Measurements from ENCODE around the gene GPD2.
"Not testable (repeated sequence)": the region's sequence is repeated elsewhere in the genome, so short reads cannot be mapped to it uniquely, and the experiment has no call there.

GPD2 gene

DNA sequence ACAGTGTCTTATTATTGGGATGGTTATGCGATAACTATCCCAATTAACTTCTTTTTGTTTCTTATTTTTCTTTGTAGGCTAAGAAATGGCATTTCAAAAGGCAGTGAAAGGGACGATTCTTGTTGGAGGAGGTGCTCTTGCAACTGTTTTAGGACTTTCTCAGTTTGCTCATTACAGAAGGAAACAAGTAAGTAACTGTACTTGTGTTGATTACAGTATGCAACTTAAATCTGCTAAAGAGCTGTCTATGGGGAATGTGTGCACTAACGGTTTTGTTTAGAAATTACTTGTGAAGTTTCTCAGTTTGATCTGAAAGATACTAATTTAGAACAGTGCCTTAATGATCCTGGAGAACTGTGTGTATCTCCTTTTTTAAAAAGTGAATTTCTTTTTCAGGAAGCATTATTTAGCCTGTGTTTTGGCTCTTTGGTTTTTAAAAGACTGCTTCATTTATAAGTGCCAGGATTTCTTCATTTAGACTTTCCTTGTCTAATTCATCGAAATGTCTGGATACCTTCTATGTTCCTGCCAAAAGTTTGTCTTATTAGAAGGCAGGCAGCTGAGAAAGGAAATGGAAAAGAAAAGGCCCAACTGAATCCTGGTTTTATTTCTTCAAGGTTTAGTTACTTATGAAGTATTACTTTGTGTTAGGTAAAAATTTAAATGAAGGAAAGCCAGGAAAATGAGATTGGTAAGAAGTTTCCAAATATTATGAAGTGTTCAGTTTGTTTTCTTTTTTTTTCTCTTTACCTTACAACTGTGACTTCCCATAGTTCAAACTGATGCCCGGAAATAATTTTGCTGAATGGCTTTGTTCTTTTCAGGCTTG, 40.1 kb downstream of the GPD2 start:
- no peak for DNase-seq

DNA sequence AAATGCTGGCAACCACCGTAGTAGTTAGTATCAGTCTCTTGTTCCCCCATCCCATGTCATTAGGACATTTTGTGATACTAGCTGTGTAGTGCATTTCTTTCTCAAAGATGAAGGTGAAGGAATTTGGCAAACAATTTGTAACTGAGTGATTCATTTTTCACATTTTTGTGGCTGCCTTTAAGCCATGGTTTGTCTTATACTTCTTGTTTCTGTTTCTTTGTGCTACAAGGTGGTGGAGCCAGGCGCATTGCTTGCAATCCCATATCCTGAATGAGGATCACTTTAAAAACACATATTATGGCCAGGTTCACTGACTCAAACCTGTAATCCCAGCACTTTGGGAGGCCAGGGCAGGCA, 40.6 kb downstream of the GPD2 start:
- DNase-seq: no peak

DNA sequence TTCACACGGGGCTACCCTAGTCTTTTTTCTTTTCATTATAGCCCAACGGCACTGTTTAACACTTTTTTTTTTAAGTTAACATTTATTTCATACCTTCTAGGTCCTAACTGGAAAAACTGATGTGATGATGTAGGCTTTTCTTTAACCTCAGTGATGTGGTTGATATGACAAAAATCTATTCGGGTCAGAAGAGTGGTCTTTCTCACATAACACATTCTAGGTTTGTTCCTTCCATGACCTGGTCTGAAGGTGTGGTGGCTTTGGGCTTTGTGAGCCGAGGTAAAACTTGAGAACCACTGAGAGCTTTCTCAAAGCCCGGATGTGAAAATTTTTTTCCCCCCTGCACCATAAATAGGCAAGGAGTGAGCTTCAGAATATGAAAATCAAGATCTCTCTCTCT, 44.2 kb downstream of the GPD2 start:
- no peak for DNase-seq

DNA sequence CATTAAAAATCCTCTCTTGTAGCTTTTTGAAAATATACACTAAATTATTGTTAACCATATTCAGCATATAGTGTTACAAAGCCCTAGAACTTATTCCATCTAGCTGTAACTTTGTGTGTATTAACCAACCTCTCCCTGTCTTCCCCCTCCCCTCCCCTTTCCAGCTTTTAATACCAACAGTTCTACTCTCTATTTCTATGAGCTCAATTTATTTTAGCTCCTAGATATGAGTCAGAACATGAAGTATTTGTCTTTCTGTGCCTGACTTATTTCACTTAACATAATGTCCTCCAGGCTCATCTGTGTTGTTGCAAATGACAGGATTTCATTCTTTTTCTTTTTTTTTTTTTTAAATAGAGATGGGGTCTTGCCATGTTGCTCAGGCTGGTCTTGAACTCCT, 45.1 kb downstream of the GPD2 start:
- no peak for DNase-seq

DNA sequence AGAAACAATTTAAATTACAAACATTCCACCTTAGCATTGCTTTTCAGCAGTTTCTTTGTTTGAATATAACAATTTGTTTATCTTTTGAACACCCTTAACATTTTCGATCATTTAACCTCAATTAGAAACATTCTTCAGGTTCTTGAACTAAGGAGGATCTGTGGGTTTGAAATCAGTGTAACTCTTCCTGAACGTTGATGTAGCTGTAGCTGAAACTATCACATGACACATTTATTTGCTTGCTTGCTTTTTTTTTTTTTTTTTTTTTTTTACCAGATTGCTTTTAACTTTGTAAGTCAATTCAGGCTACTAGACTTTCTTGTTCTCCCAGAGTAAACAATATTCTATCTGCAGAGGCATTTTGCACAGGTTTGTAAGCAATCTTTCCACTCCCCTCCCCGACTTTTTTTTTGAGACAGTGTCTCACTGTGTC, 47.6 kb downstream of the GPD2 start:
- DNase-seq: no peak

DNA sequence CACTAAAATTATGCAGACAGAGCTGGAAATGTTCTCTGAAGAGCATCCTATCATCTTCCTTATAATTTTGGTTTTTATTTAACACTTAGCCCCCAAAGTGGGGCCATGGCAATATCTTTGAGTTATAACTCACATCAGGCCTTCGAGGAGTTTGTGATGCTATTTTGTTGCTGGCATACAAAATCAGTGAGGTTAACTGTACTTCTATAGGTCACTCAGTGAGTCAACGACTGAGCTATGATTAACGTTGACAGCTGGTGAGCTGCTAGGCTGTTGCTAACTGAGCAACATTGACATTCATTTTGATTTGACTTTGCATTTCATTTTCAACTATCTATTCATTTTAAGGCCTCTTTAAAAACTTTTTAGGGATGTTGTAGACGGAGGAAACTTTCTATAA, 50.0 kb downstream of the GPD2 start:
- DNase-seq: no peak

DNA sequence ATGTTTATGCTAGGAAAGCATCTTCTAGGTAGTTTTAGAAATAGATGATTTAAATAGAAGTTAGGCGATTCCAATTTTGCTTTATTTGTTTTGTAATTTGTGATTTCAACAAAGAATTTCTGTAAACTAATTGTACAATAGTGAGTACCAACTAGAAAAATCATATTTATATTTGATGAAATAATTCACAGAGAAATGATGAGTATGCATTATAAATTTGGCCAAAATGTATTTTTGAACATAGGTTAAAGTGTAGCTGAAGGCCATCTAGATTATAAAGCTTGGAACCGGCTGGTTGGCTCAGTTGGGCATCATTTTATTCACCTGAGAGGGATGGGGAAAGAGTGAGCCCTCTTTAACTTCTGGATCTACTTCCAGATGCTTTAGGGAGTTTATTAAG, 50.4 kb downstream of the GPD2 start:
- DNase-seq: no peak

DNA sequence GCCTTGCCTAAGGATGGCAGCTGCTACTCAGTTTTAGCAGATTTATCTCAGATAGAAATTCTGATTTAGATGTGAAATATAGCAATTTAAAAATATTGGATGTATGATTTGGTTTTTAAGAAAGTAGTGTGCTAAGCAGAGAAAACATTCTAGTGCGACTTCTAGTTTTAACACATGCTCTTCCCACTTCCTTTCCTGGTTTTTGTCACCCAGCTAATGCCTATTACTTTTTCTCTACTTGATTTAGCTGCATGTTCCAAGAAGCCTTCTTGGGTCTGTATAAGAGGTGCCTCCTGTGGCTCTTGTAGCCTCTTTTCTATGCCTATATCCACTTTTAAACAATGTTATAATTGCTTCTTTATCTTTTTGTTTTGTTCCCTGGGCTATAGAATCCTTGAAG, 53.0 kb downstream of the GPD2 start:
- DNase-seq: no peak

DNA sequence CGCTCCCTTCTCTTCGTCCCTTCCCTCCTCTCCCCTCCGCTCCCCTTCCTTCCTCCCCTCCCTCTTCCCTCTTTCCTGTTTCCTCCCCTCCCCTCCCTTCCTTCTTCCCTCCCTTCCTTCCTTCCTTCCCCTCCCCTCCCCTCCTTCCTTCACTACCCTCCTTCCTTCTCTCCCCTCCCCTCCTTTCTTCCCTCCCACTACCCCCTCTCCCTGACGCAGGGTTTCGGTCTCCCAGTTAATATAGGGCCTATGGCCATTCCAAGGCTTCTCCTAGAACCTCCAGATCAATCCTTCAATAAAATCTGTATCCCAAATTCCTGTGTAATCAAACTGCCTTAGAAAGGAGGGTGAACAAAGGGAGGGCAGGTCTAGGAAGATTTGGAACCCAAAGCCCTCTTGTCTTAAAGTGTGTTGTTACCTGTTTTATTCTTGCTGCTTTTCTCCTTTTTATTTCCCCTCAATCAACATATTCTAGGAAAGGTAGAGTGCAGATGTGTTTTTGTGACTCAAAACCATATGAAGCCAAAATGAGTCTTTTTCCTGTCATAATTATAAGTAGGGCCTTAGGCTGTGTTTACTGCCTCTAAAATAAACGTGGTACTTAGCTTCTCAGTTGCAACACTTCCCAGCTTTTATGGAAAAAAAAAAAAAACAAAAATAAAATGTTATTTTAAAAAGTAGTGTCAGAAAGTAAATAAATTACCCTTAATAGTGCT, 53.7 kb downstream of the GPD2 start:
- no peak for DNase-seq

DNA sequence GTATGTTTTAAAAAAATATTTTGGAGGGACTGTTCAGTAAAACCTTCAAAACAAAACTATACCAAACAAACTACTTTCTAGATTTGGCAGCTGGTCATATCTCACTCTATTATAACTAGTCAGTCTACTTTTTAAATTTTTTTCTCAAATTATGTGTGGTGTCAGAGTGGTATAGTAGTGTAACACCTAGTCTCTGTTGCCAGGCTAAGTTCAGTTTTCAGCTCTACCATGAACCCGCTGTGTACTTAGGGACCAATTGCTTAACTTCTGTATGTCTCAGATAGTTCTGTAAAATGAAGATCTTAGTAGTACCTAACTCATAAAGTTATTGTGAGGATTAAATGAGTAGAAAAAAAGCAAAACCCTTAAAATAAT, 54.3 kb downstream of the GPD2 start:
- no peak for DNase-seq

DNA sequence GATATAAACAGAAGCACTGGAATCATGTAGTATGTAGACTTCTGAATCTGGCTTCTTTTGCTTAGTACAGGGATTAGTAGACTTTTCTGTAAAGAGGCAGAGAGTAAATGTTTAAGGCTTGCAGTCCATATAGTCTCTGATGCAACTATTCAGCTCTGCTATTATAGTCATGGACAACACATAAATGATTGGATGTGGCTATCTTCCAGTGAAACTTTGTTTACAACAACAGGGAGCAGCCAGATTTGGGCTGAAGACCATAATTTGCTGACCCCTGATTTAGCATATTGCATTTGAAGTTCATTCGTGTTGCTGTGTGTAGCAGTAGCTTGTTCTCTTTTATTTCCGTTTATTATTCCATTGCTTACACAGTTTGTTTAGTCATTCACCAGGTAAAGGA, 55.0 kb downstream of the GPD2 start:
- no peak for DNase-seq

DNA sequence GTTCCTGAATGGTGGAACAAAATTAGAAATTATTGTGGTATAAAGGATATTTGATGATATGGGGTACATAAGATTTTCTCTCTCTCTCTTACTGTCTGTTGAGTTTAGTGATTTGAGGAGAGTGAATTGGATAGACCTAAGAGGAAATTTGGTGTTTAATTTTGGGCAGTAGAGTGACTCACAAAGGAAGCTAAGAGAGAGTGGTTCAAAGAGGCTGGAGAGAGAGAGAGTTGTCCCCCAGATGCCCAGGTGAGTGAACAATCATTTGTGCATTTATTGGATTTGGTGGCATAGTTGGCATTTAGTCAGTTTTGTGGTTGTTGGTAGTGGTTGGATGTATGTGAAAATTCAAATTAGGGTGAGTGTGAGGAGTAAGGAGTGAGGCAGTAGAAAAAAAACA, 56.8 kb downstream of the GPD2 start:
- no peak for DNase-seq

DNA sequence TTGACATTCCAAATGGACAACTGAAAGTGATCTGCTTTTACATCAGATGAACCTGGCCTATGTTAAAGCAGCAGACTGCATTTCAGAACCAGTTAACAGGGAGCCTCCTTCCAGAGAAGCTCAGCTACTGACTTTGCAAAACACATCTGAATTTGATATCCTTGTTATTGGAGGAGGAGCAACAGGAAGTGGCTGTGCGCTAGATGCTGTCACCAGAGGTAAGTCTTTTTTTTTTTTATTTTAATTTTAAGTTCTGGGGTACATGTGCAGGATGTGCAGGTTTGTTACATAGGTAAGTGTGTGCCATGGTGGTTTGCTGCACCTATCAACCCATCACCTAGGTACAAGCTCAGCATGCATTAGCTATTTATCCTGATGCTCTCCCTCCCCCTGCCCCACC, 59.8 kb downstream of the GPD2 start:
- DNase-seq: not testable (repeated sequence)

DNA sequence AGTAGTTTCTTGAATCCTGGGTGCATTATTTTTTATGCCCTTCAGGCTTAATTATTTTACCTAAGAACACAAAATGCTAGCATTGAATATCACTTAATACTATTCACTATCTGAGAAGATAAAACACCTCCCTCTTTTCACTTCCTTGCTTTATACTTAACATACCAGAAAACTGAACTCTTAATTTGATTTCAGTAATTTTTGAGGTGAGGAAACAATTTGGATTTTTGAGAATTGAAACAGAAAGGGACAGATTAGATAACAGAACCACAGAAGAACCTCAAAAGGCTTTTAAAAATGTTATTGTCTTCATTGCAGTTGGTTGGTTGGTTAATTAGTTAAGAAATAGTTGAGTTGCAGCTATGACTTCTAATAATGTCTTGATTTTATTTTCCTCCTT, 69.5 kb downstream of the GPD2 start:
- no peak for DNase-seq

DNA sequence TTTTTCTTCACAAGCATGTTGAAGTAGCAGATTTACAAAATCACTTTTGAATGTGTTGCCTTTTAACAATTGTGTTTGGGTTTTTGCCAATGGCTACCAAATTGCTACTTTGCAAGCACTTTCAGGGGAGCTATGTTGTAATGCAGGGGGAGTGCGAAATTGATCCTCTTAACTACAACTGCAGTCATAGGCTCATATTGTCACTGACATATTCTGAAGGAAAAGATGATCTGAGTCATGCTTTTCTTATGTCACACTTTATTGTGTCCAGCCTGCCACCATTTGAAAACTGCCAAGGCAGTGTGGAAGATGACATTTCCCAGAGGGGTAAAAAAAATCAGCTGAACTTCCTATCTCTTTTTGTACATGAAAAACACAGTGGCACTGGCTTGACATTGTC, 74.9 kb downstream of the GPD2 start:
- no peak for DNase-seq

DNA sequence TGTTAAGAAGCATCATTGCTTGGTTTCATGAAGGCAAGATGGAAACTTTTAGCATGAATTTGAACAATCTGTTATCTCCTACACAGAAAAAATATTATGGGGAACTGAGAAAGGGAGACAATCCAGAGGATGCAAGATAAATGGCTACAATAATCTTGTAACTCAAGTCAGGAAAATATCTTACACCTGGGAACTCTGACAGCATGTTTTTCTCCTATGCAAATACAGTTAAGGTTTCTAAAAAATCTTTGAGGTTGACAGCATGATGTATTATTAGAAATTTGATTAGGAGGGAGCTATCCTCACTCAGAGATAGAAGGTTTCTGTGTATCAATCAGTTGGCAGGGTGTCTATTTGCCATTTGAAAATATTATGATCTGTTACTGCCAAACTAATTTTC, 75.6 kb downstream of the GPD2 start:
- DNase-seq: no peak

DNA sequence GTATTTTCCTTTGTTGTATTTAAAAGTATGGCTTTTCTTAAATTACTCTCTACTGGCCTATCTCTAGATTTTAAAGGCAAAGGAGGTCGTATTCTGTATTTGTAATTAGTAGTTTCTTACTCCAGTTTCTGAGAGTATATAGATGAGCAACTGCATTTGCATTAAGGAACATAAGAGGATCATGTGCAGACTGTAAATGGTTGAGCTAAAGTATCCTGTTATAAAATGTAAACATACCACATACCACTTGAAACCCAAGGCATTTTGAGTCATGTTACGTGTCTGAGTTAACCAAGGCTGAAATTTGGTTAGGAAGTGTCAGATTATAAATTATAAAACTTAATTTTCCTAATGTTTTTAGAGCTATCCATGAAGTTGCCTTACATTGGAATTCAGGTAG, 76.3 kb downstream of the GPD2 start:
- no peak for DNase-seq

DNA sequence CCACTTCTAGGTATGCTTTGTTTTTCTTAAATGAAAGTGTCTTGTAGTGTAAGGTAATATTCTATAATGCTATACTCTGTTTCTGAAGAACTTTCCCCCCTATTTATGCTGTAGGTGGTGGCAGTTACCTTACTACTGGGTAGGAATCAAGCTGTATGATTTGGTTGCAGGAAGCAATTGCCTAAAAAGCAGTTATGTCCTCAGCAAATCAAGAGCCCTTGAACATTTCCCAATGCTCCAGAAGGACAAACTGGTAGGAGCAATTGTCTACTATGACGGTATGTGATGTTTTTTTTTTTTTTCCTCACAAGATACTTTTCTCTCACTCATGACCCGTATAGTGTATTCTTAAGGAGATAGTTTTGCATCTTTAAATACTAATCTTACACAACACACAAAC, 77.0 kb downstream of the GPD2 start:
- DNase-seq: no peak

DNA sequence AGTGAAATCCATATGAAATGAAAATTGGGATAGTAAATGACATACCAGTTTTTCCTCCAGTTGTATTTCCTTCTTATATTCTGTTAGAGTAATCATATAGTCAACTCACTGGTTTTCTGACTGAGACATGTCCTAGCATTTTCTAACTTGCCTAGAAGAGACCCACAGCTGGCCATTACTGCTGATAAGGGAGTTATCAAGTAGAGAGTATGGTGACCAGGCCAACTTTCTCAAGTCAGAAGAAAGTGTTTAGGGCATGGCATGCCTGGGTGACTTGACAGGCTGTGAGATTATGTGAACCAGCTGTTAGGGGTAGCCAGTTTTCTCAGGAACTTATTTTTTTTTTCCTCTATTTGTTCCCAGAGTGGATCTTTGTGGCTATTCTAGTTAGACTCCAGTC, 81.2 kb downstream of the GPD2 start:
- no peak for DNase-seq

DNA sequence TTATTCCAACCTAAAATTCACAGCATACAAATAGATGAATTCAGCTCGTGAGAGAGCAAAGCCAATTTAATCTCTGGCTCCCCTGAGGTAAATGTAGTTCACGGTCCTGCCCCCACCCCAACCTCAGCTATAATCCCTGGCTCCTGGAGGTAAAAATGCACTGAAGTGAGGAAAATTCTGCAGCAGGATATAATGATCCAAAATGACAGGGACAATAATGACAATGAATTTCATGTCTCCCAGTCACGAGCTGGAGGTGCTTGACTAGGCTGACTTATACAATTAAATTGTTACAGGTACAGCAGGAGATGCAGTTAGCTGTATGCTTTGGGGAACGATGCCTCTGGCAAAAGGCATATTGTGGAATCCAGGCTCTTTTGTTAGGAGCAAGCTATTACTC, 82.0 kb downstream of the GPD2 start:
- no peak for DNase-seq

DNA sequence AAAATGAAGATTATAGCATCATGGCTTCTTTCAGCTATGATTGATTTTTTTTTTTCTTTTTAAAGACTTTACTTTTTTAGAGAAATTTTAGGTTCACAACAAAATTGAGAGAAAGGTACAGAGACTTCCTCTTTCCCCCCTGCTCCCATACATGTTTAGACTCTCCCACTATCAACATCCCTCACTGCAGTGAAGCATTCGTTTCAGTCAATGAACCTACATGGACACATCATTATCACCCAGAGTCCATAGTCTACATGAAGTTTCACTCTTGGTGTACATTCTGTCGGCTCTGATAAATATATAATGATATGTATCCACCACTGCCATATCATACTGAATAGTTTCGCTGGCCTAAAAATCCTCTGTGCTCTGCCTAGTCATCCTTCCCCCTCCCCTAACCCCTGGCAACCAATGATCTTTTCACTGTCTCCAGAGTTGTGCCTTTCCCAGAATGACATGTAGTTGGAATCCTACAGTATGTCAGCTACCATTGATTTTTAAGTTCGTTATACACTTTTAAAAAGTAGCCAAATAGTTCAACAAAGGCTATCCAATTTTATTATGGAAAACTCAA, 86.8 kb downstream of the GPD2 start:
- DNase-seq: no peak

DNA sequence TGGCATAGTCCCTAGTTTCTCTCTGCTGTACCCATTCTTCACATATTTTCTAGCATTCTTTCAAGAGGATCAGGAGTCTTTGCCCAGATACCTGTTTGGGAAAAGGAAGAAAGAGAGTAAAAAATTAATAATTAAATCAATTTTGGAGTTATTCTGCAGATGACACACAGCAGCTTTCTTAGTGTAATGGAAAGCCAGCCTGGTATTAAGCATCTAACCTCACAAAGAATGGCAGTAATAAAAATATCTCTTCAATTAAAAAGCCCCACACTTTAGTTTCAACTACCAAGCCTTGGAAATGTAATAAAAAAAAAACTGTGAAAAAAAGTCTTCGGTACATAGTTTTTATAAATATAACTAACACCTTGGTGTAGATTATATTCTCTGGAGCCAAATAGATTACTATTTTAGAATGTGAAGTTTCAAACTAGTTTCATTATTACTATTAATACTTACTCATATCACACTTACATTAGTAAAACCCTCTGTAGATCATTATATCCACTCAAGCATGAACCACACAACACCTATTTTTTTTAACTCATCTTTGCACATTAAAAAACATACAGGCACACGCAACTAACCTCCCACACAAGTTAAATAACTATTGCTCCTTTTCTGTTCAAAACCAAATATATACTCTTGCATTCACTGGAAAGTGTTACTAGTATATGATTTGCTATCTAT, 90.9 kb downstream of the GPD2 start:
- DNase-seq: no peak

DNA sequence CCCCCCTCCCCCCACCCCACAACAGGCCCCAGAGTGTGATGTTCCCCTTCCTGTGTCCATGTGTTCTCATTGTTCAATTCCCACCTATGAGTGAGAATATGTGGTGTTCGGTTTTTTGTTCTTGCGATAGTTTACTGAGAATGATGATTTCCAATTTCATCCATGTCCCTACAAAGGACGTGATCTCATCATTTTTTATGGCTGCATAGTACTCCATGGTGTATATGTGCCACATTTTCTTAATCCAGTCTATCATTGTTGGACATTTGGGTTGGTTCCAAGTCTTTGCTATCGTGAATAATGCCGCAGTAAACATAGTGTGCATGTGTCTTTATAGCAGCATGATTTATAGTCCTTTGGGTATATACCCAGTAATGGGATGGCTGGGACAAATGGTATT, 92.4 kb downstream of the GPD2 start:
- not testable (repeated sequence) for DNase-seq

DNA sequence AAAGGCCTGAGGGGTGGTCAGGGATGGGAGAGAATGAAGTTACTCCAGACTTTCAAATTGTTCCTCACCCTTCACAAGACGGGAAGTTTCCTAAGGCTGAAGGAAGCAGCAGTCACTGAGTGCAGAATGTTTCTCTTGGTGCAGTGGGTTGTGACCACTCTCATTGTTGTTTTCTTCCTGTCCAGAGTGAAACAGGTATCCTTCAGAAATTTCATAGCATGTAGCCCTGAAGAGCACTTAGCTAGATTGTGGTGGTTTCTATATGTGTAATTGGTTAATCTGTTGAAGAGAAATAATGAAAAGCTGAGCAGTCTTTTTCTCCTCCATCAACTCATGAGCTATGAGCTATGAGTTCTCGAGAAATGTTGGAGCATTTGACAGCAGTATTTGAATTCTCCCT, 96.8 kb downstream of the GPD2 start:
- DNase-seq: no peak

All from NCI-H2029 treated with DMSO at 0.1 percent for 48 hours (cell line).